ENCODE data around the gene BTBD17.

BTBD17 gene

GRCh38 chr17:74394977-74395376 is 33.3 kb upstream of the BTBD17 start:
- Histone ChIP-seq H3K27me3 (ENCODE audit: control insufficient read depth, insufficient read depth, low read length) (no peaks in the 10 kb centered on the region), H3K4me3 (ENCODE audit: low read depth, low read length) (no peak overlapping the region), H3K36me3 (ENCODE audit: control insufficient read depth, insufficient read depth, low read length) (no peaks in the 10 kb centered on the region), H3K9me3 (ENCODE audit: control insufficient read depth, insufficient read depth, low read length) (no peaks in the 10 kb centered on the region), H3K4me1 (ENCODE audit: control insufficient read depth, insufficient read depth, low read length) (no peaks in the 10 kb centered on the region), H3K27ac (ENCODE audit: low read depth, low read length) (no peak overlapping the region), H3K9ac (ENCODE audit: low read depth, low read length) (no peak overlapping the region)

GRCh38 chr17:74394275-74394950 is 32.7 kb upstream of the BTBD17 start:
- no peak overlapping the region for H3K27ac ChIP-seq (ENCODE audit: low read depth, low read length)
- no peaks in the 10 kb centered on the region for H3K9me3 ChIP-seq (ENCODE audit: control insufficient read depth, insufficient read depth, low read length)
- no peak overlapping the region for H3K4me3 ChIP-seq (ENCODE audit: low read depth, low read length)
- H3K27me3 ChIP-seq (ENCODE audit: control insufficient read depth, insufficient read depth, low read length): no peaks in the 10 kb centered on the region
- peaks cover 3% of the 10 kb centered on the region; the same call in 1 of the 2 replicates for H3K4me1 ChIP-seq (ENCODE audit: control insufficient read depth, insufficient read depth, low read length)
- no peak overlapping the region for H3K9ac ChIP-seq (ENCODE audit: low read depth, low read length)
- no peaks in the 10 kb centered on the region for H3K36me3 ChIP-seq (ENCODE audit: control insufficient read depth, insufficient read depth, low read length)

- H3K9me3 ChIP-seq (ENCODE audit: control insufficient read depth, insufficient read depth, low read length): no peaks in the 10 kb centered on the region
- no peak overlapping the region for H3K27ac ChIP-seq (ENCODE audit: low read depth, low read length)
- H3K4me3 ChIP-seq (ENCODE audit: low read depth, low read length): no peak overlapping the region
- H3K36me3 ChIP-seq (ENCODE audit: control insufficient read depth, insufficient read depth, low read length): no peaks in the 10 kb centered on the region
- H3K4me1 ChIP-seq (ENCODE audit: control insufficient read depth, insufficient read depth, low read length): peaks cover 13% of the 10 kb centered on the region; the same call in 1 of the 2 replicates
- H3K9ac ChIP-seq (ENCODE audit: low read depth, low read length): no peak overlapping the region
- H3K27me3 ChIP-seq (ENCODE audit: control insufficient read depth, insufficient read depth, low read length): no peaks in the 10 kb centered on the region
These were observed 31.8 kb upstream of the BTBD17 start for GRCh38 chr17:74393346-74393942.

- Histone ChIP-seq H3K27ac (ENCODE audit: low read depth, low read length) (no peak overlapping the region), H3K27me3 (ENCODE audit: control insufficient read depth, insufficient read depth, low read length) (no peaks in the 10 kb centered on the region), H3K4me1 (ENCODE audit: control insufficient read depth, insufficient read depth, low read length) (peaks cover 15% of the 10 kb centered on the region; the same call in 1 of the 2 replicates), H3K4me3 (ENCODE audit: low read depth, low read length) (no peak overlapping the region), H3K9me3 (ENCODE audit: control insufficient read depth, insufficient read depth, low read length) (no peaks in the 10 kb centered on the region), H3K36me3 (ENCODE audit: control insufficient read depth, insufficient read depth, low read length) (no peaks in the 10 kb centered on the region), H3K9ac (ENCODE audit: low read depth, low read length) (no peak overlapping the region)
These were observed 31.2 kb upstream of the BTBD17 start for GRCh38 chr17:74392848-74393247.

- no peak overlapping the region for H3K9ac ChIP-seq (ENCODE audit: low read depth, low read length)
- no peaks in the 10 kb centered on the region for H3K27me3 ChIP-seq (ENCODE audit: control insufficient read depth, insufficient read depth, low read length)
- peaks cover 25% of the 10 kb centered on the region for H3K4me1 ChIP-seq (ENCODE audit: control insufficient read depth, insufficient read depth, low read length)
- H3K27ac ChIP-seq (ENCODE audit: low read depth, low read length): no peak overlapping the region
- H3K36me3 ChIP-seq (ENCODE audit: control insufficient read depth, insufficient read depth, low read length): no peaks in the 10 kb centered on the region
- H3K9me3 ChIP-seq (ENCODE audit: control insufficient read depth, insufficient read depth, low read length): no peaks in the 10 kb centered on the region
- no peak overlapping the region for H3K4me3 ChIP-seq (ENCODE audit: low read depth, low read length)
These were observed 30.1 kb upstream of the BTBD17 start for GRCh38 chr17:74391771-74392170.

GRCh38 chr17:74390680-74391653 is 29.3 kb upstream of the BTBD17 start:
- Histone ChIP-seq H3K27ac (ENCODE audit: low read depth, low read length) (no peak overlapping the region), H3K36me3 (ENCODE audit: control insufficient read depth, insufficient read depth, low read length) (no peaks in the 10 kb centered on the region), H3K4me3 (ENCODE audit: low read depth, low read length) (no peak overlapping the region), H3K27me3 (ENCODE audit: control insufficient read depth, insufficient read depth, low read length) (no peaks in the 10 kb centered on the region), H3K9ac (ENCODE audit: low read depth, low read length) (no peak overlapping the region), H3K4me1 (ENCODE audit: control insufficient read depth, insufficient read depth, low read length) (peaks cover 28% of the 10 kb centered on the region), H3K9me3 (ENCODE audit: control insufficient read depth, insufficient read depth, low read length) (no peaks in the 10 kb centered on the region)

GRCh38 chr17:74389937-74390679 is 28.4 kb upstream of the BTBD17 start:
- Histone ChIP-seq H3K27me3 (ENCODE audit: control insufficient read depth, insufficient read depth, low read length) (no peaks in the 10 kb centered on the region), H3K4me3 (ENCODE audit: low read depth, low read length) (no peak overlapping the region), H3K36me3 (ENCODE audit: control insufficient read depth, insufficient read depth, low read length) (no peaks in the 10 kb centered on the region), H3K9ac (ENCODE audit: low read depth, low read length) (no peak overlapping the region), H3K4me1 (ENCODE audit: control insufficient read depth, insufficient read depth, low read length) (peaks cover 28% of the 10 kb centered on the region), H3K9me3 (ENCODE audit: control insufficient read depth, insufficient read depth, low read length) (no peaks in the 10 kb centered on the region), H3K27ac (ENCODE audit: low read depth, low read length) (no peak overlapping the region)

GRCh38 chr17:74389084-74389753 is 27.6 kb upstream of the BTBD17 start:
- no peaks in the 10 kb centered on the region for H3K9me3 ChIP-seq (ENCODE audit: control insufficient read depth, insufficient read depth, low read length)
- no peaks in the 10 kb centered on the region for H3K27me3 ChIP-seq (ENCODE audit: control insufficient read depth, insufficient read depth, low read length)
- no peak overlapping the region for H3K27ac ChIP-seq (ENCODE audit: low read depth, low read length)
- H3K4me3 ChIP-seq (ENCODE audit: low read depth, low read length): no peak overlapping the region
- peaks cover 28% of the 10 kb centered on the region for H3K4me1 ChIP-seq (ENCODE audit: control insufficient read depth, insufficient read depth, low read length)
- H3K36me3 ChIP-seq (ENCODE audit: control insufficient read depth, insufficient read depth, low read length): no peaks in the 10 kb centered on the region
- no peak overlapping the region for H3K9ac ChIP-seq (ENCODE audit: low read depth, low read length)

- H3K9me3 ChIP-seq (ENCODE audit: control insufficient read depth, insufficient read depth, low read length): no peaks in the 10 kb centered on the region
- H3K36me3 ChIP-seq (ENCODE audit: control insufficient read depth, insufficient read depth, low read length): no peaks in the 10 kb centered on the region
- no peak overlapping the region for H3K9ac ChIP-seq (ENCODE audit: low read depth, low read length)
- H3K27ac ChIP-seq (ENCODE audit: low read depth, low read length): no peak overlapping the region
- peaks cover 28% of the 10 kb centered on the region for H3K4me1 ChIP-seq (ENCODE audit: control insufficient read depth, insufficient read depth, low read length)
- H3K4me3 ChIP-seq (ENCODE audit: low read depth, low read length): no peak overlapping the region
- H3K27me3 ChIP-seq (ENCODE audit: control insufficient read depth, insufficient read depth, low read length): no peaks in the 10 kb centered on the region
These were observed 25.9 kb upstream of the BTBD17 start for GRCh38 chr17:74387365-74388218.
